ENCODE data around the gene RCN1.
"Not testable (repeated sequence)": the region's sequence is repeated elsewhere in the genome, so short reads cannot be mapped to it uniquely, and the experiment has no call there.

Gene RCN1

GRCh38 chr11:32090545-32091370 is at the start of gene RCN1:
TSS of gene RCN1 (plus strand) at chr11:32091074. CDS start at chr11:32091197, 123 bp downstream.
- DNase-seq, result peak; percentile 45

- DNase-seq, result no peak
Measured at GRCh38 chr11:32043737-32044136, 47.1 kb upstream of the RCN1 start.

- DNase-seq, result no peak
Measured at GRCh38 chr11:32044158-32044863, 46.6 kb upstream of the RCN1 start.

GRCh38 chr11:32045456-32045855 is 45.4 kb upstream of the RCN1 start:
- no peak for DNase-seq

GRCh38 chr11:32050264-32050663 is 40.6 kb upstream of the RCN1 start:
- no peak for DNase-seq

- DNase-seq, result peak; percentile 20
Measured at GRCh38 chr11:32052215-32052614, 38.7 kb upstream of the RCN1 start.

GRCh38 chr11:32053151-32053888 is 37.6 kb upstream of the RCN1 start:
- no peak for DNase-seq

- no peak for DNase-seq
Measured at GRCh38 chr11:32055861-32056260, 35.0 kb upstream of the RCN1 start.

GRCh38 chr11:32056438-32056837 is 34.4 kb upstream of the RCN1 start:
- no peak for DNase-seq

- DNase-seq, result no peak
Measured at GRCh38 chr11:32059686-32060462, 31.0 kb upstream of the RCN1 start.

GRCh38 chr11:32062540-32062939 is 28.3 kb upstream of the RCN1 start:
- no peak for DNase-seq

GRCh38 chr11:32063031-32063430 is 27.8 kb upstream of the RCN1 start:
- not testable (repeated sequence) for DNase-seq

GRCh38 chr11:32065865-32066629 is 24.8 kb upstream of the RCN1 start:
- DNase-seq, result no peak

GRCh38 chr11:32068134-32068870 is 22.6 kb upstream of the RCN1 start:
- DNase-seq, result no peak

- no peak for DNase-seq
Measured at GRCh38 chr11:32069361-32070058, 21.4 kb upstream of the RCN1 start.

GRCh38 chr11:32070692-32071091 is 20.2 kb upstream of the RCN1 start:
- no peak for DNase-seq

GRCh38 chr11:32071811-32072210 is 19.1 kb upstream of the RCN1 start:
- no peak for DNase-seq

- no peak for DNase-seq
Measured at GRCh38 chr11:32072872-32073643, 17.8 kb upstream of the RCN1 start.

- no peak for DNase-seq
Measured at GRCh38 chr11:32073644-32074026, 17.2 kb upstream of the RCN1 start.

- DNase-seq, result no peak
Measured at GRCh38 chr11:32079553-32079952, 11.3 kb upstream of the RCN1 start.

All from NCI-H774 (cell line).